Caco-2 (cell line): Measurements from ENCODE around the gene VPS18. TPM values are rescaled to one million over a fixed set of nuclear protein-coding genes. Genes with fewer than 3 reads are reported as not detected.

Source experiments
- total RNA-seq: library from RNA; stranded (reverse); gene quantifications from 2 replicates; pipeline ENCODE4 v1.2.3, GENCODE V29; 2022

VPS18 gene
- total RNA-seq, 1 experiment from 2014 or later: 29.3 TPM

Other genes with a start within 250 kb of the VPS18 start
- gene RAD51, start 199.3 kb upstream of the VPS18 start, total RNA-seq: 37.8 and 47.0 TPM in 2 replicates
- gene RMDN3, start 139.2 kb upstream of the VPS18 start, total RNA-seq: 46.3 and 48.0 TPM in 2 replicates
- 54.4 and 59.2 TPM in 2 replicates for gene GCHFR, start 130.4 kb upstream of the VPS18 start, total RNA-seq
- 0.91 and 1.3 TPM in 2 replicates for gene C15orf62, start 124.5 kb upstream of the VPS18 start, total RNA-seq
- gene ZFYVE19, start 87.4 kb upstream of the VPS18 start, total RNA-seq: 26.7 and 26.9 TPM in 2 replicates
- gene DNAJC17, start 87.0 kb upstream of the VPS18 start, total RNA-seq: 26.3 and 30.1 TPM in 2 replicates
- 0.43 TPM in 1 of 2 replicates, not detected in the other for gene PPP1R14D, start 65.7 kb upstream of the VPS18 start, total RNA-seq
- 290 and 305 TPM in 2 replicates for gene SPINT1, start 50.4 kb upstream of the VPS18 start, total RNA-seq
- gene RHOV, start 20.2 kb upstream of the VPS18 start, total RNA-seq: 3.2 and 4.4 TPM in 2 replicates
- 3.4 TPM in 2 replicates for gene DLL4, start 34.9 kb downstream of the VPS18 start, total RNA-seq
- gene CHAC1, start 59.0 kb downstream of the VPS18 start, total RNA-seq: 54.0 and 55.8 TPM in 2 replicates
- gene INO80, start 221.8 kb downstream of the VPS18 start, total RNA-seq: 24.4 and 25.3 TPM in 2 replicates